ENCODE data around the gene EIF4G3. TPM values are rescaled to one million over a fixed set of nuclear protein-coding genes. Genes with fewer than 3 reads are reported as not detected.

EIF4G3 gene
- total and polyA plus RNA-seq, 2 of the 8 experiments (the other 6 are each of a cell fraction or from before 2014, with no cell fraction given): 47.5 to 66.6 TPM

DNA sequence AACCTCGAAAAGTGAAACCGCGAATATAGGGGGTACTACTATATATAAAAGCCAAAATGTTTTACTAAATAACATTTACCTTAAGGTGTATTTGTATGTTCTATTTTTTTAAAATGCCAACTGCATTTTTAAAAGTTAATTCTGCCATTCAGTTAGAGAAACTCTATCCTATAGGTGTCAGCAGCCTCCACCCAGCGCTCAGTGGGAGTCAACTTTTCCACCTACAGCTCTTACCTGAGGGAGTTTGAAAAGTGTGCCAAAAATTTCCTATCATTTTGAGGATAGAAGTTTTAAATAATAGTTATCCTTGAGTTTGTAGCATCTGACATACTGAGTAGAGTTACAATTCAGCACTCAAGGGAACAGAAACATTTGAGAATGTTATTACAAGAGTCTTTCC lies 383.5 kb downstream of the EIF4G3 start:
- DNase-seq (ENCODE audit: low read depth in 1 of 2, low spot score in 2 of 2) (no peak), FAIRE-seq (no peak)
- Histone ChIP-seq H2BK12ac (ENCODE audit: low read depth, low read length) (no peak overlapping the region), H4K20me1 (replicated peaks in 1 of 2; ENCODE audit: control insufficient read depth in 1 of 2, insufficient read depth in 2 of 2, low read length in 2 of 2) (no peaks in the 10 kb centered on the region), H2AFZ (ENCODE audit: low read length) (no peak overlapping the region), H4K5ac (ENCODE audit: insufficient read length, low read depth, low read length) (no peak overlapping the region), H2BK20ac (ENCODE audit: low read length) (no peak overlapping the region), H3K14ac (ENCODE audit: insufficient read length) (no peak overlapping the region), H4K91ac (replicated peaks; ENCODE audit: insufficient read length, low read length) (no peak overlapping the region), H3K4me2 (ENCODE audit: insufficient read depth in 1 of 2, low read depth in 2 of 2, low read length in 2 of 2) (no peak overlapping the region), H3K9ac (replicated peaks in 1 of 4; ENCODE audit: extremely low read depth in 1 of 4, low read depth in 3 of 4, low read length in 3 of 4) (no peak overlapping the region), H3K23me2 (ENCODE audit: low read depth, low read length) (no peaks in the 10 kb centered on the region), H2BK120ac (replicated peaks; ENCODE audit: low read depth, low read length) (no peak overlapping the region), H3K27me3 (replicated peaks in 1 of 4; ENCODE audit: control insufficient read depth in 3 of 4, extremely low read depth in 1 of 4, insufficient read depth in 3 of 4, low read length in 3 of 4) (no peaks in the 10 kb centered on the region), H3K23ac (ENCODE audit: insufficient read length) (no peak overlapping the region), H3K56ac (replicated peaks; ENCODE audit: insufficient read length, low read depth, low read length) (no peak overlapping the region), H2AK5ac (ENCODE audit: low read depth, low read length) (no peak overlapping the region), H3K79me2 (ENCODE audit: control insufficient read depth in 1 of 2, insufficient read depth in 2 of 2, low read length in 2 of 2) (no peaks in the 10 kb centered on the region), H3K18ac (ENCODE audit: extremely low read depth, low read length) (no peak overlapping the region), H2BK5ac (ENCODE audit: low read depth, low read length) (no peak overlapping the region), H3K79me1 (ENCODE audit: low read depth, low read length) (no peaks in the 10 kb centered on the region), H4K8ac (ENCODE audit: extremely low read depth, insufficient read depth, low read length) (no peak overlapping the region), H2BK15ac (ENCODE audit: low read length) (no peak overlapping the region), H3K36me3 (ENCODE audit: control insufficient read depth in 2 of 4, insufficient read depth in 4 of 4, low read length in 3 of 4) (no peaks in the 10 kb centered on the region), H3K4me1 (replicated peaks in 1 of 4; ENCODE audit: control insufficient read depth in 3 of 4, insufficient read depth in 4 of 4, low read length in 3 of 4) (peaks cover 0 to 3% (median 2%) of the 10 kb centered on the region in 4 experiments; a peak in 3 of 7 replicates), H3K9me3 (ENCODE audit: insufficient read depth in 2 of 2, low read depth in 1 of 2, low read length in 1 of 2) (no peaks in the 10 kb centered on the region), H3K27ac (ENCODE audit: low read depth, low read length) (no peak overlapping the region), H3K4me3 (ENCODE audit: extremely low read depth in 1 of 4, insufficient read depth in 2 of 4, low read depth in 3 of 4, low read length in 4 of 4) (no peak overlapping the region), H3K4ac (replicated peaks; ENCODE audit: insufficient read length, low read depth, low read length) (no peak overlapping the region)
- no peak for TF ChIP-seq EGR1 (IDR thresholded peaks at IDR 0.05; ENCODE audit: borderline replicate concordance, low read depth, low read length)
- no peak for TF ChIP-seq NANOG (IDR thresholded peaks at IDR 0.05; ENCODE audit: insufficient read depth, low read depth, low read length, poor library complexity, severe bottlenecking)
- TF ChIP-seq EP300 (IDR thresholded peaks at IDR 0.05; ENCODE audit: borderline replicate concordance in 1 of 2, low read depth in 2 of 2, low read length in 2 of 2): no peak
- no peak for TF ChIP-seq ASH2L (IDR thresholded peaks at IDR 0.05; ENCODE audit: low read length)
- no peak for TF ChIP-seq RBBP5 (IDR thresholded peaks at IDR 0.05; ENCODE audit: borderline replicate concordance, low read depth, low read length)
- no peak for TF ChIP-seq POU5F1 (IDR thresholded peaks at IDR 0.05; ENCODE audit: low read depth, low read length)
- TF ChIP-seq BRCA1 (IDR thresholded peaks at IDR 0.05; ENCODE audit: low read depth, low read length): no peak
- no peak for TF ChIP-seq KDM4A (IDR thresholded peaks at IDR 0.05; ENCODE audit: low read depth, low read length, severe bottlenecking)
- ChIA-PET CTCF (ENCODE audit: partially characterized antibody) (no interaction called here), POLR2A (ENCODE audit: partially characterized antibody) (no interaction called here)
- WGBS, 2 experiments (ENCODE audit: extremely low coverage in 1 of 2, insufficient coverage in 1 of 2, insufficient read length in 1 of 2, insufficient replicate concordance in 2 of 2, low coverage in 1 of 2, low lambda C conversion rate in 2 of 2, missing lambda C conversion rate in 1 of 2): 97% methylated on average over 4 of the region's 4 CpGs; no CpG with 5 or more reads in 1 of the 2 experiments
